ENCODE data around the gene ZRANB3.
"Not testable (repeated sequence)": the region's sequence is repeated elsewhere in the genome, so short reads cannot be mapped to it uniquely, and the experiment has no call there.

ZRANB3 gene

DNA sequence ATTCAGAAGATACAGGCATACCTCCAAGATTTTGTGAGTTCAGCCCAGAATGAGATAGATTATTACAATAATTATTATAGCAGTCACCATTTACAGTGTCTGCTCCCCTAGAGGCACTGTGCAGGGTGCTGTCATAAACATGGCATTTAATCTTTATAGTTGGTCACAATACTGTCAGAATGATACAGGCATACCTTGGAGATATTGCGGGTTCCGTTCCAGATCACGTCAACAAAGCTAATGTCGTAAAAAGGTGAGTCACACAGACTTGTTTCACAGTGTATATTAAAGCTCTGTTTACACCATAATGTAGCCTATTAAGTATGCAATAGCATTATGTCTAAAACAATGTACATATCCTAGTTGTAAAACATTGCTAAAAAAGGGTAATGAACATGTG lies 45.6 kb downstream of the ZRANB3 start:
- no peak for DNase-seq

DNA sequence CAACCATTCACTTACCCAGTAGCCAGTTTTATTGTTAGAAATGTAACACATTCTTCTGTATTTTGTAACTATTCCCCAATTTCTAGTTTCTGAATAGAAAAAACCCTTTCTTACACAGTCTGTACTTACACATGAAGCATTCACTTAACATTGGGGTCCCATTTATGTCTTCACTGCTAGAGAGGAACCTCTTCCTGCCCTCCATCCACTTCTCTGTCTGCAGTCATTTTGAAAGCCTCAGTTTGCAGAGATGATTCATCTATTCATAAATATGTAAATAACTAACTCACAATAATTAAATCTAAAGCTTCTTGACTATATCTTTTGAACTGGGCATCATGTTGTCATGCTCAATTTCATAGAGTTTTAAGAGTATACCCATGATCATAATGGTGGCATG lies 55.9 kb downstream of the ZRANB3 start:
- DNase-seq: no peak

DNA sequence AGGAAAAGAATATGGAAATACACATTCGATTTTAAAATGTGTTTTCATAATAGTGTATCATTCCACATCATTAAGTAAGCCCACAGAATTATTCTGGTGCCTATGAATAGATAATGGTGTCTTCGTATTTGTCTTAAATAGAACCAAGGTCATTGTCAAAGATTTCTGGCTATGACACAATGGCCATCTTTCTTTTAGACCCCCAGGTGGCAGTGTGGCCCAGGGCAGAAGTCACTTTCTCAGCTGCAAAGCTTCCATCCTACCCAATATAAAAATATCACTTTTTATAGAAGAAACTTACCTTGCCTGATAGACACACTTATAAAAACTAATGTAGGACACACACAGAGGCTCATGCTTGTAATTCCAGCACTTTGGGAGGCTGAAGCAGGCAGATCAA lies 57.5 kb downstream of the ZRANB3 start:
- DNase-seq: no peak

DNA sequence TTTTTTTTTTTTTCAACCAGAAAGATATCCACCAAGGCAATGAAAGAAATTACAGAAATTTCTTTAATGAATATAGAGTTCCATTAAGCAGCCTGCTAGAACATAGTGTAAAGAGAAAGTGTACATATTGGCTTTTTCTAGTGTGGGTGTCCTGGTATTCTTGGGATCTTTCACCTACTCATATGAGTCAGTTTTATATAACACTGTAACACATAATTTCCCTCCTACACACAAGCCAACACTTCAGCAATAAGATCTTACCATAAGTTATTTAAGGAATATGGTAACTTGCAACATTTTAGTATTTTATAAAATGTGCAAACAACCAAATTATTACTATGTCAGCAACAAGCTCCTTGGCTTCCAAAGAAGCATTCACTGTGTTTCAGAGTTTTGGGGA lies 59.9 kb downstream of the ZRANB3 start:
- no peak for DNase-seq

DNA sequence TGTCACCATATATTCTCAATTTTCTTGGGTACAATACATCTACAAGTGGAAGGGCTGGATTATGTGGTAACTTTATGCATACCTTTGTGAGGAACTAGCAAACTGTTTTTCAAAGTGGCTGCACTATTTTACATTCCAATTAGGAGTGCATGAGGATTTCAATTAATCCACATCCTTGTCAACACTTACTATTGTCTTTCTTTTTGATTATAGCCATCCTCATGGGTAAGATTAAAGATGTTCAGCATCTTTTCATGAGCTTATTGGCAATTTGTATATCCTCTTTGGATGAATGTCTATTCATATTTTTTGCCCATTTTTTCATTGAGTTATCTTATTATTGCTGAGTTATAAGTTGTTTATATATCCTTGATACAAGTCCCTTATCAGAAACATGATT lies 73.7 kb downstream of the ZRANB3 start:
- no peak for DNase-seq

DNA sequence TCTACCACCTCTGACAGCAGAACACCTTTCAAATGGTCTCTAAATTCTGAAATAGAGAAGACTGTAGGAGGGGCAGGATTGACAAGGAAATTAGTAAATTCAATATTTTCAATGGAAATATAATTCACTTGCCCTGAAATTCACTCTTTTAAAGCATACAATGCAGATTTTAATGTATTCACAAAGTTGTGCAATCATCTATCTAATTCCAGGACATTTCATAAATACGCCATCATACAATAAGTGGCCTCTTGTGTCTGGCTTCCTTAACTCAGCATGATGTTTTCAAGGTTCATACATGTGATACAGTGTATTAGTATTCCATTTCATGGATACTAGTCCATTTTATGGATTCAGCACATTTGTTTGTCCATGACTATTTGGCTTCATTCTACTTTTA lies 74.2 kb downstream of the ZRANB3 start:
- no peak for DNase-seq

DNA sequence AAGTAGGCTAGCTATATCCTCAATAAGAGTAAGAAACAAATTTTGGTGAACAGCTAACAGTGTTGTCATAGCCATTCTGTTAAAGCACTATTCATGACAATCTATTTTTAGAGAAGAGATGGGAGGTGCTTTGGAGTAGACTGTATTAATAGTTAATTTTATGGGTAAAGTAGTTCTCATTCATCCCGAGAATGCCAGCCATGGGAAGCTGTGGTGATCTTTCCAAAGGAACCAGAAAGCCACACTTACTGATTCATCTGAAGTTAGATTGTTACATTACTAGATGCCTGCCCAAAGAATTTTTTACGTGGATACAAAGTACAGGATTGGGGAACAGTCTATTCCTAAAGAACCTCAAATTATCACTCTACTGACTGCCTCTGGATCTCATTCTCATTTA lies 74.6 kb downstream of the ZRANB3 start:
- no peak for DNase-seq

DNA sequence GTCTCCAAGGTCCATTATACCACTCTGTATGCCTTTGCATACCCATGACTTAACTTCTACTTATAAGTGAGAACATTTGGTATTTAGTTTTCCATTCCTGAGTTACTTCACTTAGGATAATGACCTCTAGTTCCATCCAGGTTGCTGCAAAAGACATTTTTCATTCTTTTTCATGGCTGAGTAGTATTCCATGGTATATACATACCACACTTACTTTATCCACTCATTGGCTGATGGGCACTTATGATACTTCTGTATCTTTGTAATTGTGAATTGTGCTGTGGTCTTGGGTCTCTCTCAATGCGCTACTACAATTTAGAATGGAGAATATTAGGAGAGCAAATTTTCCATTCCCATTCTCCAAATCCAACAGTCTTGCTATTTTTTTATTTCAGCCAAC lies 76.4 kb downstream of the ZRANB3 start:
- no peak for DNase-seq

DNA sequence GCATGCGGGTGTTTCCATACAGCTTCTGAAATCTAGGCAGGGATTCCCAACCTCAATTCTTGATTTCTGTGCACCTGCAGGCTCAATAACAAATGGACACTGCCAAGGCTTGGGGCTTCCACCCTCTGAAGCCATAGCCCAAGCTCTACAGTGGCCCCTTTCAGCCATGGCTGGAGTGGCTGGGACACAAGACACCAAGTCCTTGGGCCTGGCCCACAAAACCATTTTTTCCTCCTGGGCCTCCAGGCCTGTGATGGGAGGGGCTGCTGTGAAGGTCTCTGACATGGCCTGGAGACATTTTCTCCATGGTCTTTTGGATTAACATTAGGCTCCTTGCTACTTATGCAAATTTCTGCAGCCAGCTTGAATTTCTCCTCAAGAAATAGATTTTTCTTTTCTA lies 78.0 kb downstream of the ZRANB3 start:
- DNase-seq: not testable (repeated sequence)

DNA sequence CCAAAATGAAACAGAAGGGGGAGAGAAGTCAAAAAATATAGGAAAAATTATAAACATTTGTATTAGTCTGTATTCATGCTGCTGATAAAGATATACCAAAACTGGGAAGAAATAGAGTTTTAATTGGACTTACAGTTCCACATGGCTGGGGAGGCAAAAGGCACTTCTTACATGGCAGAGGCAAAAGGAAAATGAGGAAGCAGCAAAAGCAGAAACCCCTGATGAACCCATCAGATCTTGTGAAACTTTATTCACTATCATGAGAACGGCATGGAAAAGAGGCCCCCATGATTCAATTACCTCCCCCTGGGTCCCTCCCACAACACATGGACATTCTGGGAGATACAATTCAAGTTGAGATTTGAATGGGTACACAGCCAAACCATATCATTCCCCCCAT lies 79.1 kb downstream of the ZRANB3 start:
- DNase-seq: no peak

DNA sequence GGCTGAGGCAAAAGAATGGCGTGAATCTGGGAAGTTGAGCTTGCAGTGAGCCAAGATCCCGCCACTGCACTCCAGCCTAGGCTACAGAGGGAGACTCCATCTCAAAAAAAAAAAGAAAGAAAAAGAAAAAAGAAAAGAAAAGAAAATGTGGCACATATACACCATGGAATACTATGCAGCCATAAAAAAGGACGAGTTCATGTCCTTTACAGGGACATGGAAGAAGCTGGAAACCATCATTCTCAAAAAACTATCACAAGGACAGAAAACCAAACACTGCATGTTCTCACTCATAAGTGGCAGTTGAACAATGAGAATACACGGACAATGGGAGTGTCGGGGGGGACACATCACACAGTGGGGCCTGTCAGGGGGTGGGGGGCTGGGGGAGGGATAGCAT lies 88.0 kb downstream of the ZRANB3 start:
- not testable (repeated sequence) for DNase-seq

DNA sequence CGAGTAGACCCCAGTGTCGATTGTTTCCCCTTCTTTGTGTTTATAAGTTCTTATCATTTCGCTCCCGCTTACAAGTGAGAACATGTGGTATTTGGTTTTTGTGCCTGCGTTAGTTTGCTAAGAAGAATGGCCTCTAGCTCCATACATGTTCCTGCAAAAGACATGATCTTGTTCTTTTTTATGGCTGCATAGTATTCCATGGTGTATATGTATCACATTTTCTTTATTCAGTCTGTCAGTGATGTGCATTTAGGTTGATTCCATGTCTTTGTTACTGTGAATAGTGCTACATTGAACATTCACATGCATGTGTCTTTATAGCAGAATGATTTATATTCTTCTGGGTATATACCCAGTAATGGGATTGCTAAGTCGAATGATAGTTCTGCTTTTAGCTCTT lies 95.9 kb downstream of the ZRANB3 start:
- not testable (repeated sequence) for DNase-seq

DNA sequence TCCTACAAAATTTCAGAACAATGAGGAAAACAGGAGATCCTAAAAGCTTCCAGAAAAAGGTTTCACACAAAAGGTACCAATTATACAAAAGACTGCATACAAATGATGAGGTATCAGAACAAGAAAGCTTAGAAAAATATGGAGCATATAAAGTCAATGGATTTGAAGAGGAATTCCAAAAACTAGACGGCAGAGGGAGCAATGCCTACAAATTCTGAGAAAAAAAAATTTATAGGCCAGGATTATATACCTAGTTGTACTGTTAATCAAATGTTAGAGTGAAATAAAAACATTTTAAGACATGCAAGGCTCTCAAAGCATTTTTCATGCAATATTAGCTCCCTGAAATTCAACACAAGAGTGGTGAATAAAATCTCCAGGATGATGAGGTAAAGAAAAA lies 106.2 kb downstream of the ZRANB3 start:
- no peak for DNase-seq

DNA sequence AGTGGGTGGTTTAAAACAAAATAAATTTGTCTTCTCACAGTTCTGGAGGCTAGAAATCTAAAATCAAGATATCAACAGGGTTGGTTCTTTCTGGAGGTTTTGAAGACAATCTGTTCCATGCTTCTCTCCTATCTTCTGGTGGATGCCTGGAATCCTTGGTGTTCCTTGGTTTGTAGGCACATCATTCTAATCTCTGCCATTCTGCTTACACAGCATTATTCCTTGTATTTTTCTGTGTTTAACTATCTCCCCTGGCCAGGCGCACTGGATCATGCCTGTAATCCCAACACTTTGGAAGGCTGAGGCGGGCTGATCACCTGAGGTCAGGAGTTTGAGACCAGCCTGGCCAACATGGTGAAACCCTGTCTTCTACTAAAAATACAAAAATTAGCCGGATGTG lies 108.1 kb downstream of the ZRANB3 start:
- DNase-seq: no peak

DNA sequence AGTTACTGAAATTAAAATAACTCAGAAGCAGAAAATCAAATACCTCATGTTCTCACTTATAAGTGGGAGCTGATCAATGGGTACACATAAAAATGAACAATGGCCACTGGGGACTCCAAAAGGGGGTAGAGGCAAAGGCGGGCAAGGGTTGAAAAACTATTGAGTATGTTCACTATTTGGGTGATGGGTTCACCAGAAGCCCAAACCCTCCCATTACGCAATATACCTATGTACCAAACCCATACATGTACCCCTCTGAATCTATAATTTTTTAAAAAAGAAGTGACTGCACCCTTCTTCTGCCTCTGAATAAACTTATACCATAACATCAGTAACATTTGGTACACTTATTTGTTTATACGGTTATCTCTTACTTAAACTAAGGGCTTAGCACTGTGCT lies 119.4 kb downstream of the ZRANB3 start:
- DNase-seq: no peak

DNA sequence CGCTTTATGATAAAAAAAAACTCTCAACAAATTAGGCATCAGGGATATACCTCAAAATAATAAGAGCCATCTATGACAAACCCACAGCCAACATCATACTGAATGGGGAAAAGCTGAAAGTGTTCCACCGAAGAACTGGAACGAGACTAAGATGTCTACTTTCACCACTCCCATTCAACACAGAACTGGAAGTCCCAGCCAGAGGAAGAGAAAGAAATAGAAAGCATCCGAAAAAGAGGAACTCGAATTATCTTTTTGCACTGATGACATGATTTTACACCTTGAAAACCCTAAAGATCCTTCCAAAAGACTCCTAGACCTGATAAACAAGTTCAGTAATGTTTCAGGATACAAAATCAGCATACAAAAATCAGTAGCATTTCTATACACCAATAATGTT lies 121.6 kb downstream of the ZRANB3 start:
- DNase-seq: no peak

DNA sequence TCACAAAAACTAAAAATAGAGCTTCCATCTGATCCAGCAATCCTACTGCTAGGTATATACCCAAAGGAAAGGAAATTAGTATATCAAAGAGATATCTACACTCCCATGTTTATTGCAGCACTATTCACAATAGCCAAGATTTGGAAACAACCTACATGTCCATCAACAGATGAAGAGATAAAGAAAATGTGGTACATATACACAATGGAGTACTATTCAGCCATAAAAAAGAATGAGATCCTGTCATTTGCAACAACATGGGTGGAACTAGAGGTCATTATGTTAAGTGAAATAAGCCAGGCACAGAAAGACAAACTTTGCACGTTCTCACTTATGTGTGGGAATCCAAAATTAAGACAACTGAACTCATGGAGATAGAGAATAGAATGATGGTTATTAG lies 134.8 kb downstream of the ZRANB3 start:
- not testable (repeated sequence) for DNase-seq

DNA sequence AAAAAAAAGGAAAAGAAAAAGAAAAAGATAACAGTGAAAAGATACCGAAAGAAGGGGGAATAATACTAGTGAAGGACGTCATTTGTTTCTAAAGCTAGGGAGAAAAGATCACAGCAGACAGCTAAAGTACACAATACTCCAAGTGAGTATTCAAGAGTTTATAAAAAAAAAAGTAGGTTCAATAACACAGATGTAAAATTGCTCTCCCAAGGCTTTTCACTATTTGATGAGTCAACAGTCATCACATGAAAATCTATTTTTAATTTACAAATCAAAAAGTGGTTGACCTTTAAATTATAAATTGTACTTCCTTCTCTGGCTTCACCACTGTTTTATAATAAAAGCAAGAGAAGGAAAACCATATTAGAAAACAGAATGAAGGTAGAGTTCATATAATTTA lies 144.0 kb downstream of the ZRANB3 start:
- no peak for DNase-seq

DNA sequence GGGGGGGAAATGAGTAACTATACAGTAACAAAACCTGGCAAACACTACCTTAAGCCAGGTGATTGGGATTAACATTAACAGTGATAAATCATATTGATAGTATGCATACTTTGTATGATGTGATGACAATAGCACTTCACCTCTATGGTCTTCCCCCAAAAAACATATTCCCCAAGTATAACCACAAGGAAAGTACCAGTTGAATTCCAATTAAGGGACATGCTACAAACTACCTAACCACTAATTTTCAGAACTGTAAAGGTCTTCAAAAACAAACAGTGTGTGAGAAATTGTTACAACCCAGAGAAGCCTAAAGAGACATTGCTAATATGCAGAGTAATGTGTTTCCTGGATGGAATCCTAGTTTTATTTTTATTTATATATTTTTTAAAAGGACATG lies 152.4 kb downstream of the ZRANB3 start:
- DNase-seq: no peak

DNA sequence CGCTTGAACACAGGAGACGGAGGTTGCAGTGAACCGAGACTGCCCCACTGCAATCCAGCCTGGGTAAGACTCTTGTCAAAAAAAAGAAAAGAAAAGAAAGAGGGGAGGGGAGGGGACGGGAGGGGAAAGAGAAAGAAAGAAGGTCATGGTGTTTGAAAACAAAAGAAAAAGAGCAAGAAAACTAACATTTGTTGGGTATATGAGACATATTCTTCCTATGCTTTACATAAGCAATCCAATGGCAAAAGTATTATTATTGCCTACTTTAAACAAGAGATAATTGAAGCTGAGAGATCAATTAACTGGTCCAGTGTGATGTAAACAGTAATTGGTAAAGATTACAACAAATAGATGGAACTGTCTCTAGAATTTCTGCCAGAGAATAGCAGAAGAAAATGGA lies 157.3 kb downstream of the ZRANB3 start:
- DNase-seq: no peak

DNA sequence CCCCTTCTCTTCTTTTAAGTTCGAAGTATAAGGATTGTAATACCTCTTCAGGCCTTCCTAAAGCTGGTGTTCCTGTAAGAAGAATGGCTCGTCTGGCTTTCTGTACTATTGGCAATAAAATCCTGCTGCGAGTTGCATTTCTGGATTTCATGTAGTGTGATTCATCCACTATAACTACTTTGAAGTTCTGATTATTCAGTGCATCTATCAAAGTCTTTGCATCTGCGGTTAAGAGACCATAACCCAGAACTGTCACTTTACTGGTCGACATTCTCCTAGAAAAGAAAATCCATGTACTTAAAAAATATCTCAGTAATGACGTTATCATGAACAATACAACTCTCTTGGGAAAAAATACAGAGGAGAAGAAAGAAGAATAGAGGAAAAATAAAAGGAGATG lies 181.1 kb downstream of the ZRANB3 start:
- no peak for DNase-seq

DNA sequence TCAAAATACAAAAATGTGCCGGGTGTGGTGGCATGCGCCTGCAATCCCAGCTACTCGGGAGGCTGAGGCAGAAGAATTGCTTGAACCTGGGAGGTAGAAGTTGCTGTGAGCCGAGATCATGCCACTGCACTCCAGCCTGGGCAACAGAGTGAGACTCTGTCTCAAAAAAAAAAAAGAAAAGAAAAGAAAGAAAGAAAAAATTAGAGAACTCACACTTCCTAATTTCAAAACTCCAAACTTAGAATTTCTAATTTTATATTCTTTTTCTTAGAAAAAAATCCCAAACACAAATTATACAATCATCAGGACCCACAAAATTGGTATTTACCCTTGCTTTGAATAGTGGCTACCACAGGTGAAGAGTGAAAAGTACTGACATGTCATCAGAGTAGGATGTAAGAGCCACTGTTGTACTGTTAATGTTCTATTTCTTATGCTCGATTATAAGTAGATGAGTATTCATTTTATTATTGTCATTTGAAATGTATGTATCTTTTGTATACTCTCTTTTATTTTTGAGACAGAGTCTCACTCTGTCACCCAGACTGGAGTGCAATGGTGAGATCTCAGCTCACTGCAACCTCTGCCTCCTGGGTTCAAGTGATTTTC lies 182.8 kb downstream of the ZRANB3 start:
- not testable (repeated sequence) for DNase-seq

DNA sequence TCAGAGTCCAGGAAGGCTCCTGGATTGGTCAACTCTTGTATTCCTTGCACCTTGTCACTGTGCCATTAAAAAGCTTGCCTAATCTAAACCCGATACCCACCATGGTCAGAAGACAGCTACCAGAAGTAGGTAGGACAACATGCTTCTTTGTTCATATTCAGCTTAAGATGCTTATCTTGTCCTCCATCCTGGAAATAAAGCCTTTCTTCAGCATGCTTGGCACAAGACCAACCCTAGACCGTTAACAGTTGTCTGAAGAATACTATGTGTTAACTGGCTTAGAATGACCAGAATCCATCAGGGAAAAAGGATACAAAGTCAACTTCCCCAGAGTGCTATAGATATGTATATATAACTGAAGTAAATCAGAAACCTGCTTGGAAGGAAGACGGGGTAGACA lies 193.9 kb downstream of the ZRANB3 start:
- no peak for DNase-seq

DNA sequence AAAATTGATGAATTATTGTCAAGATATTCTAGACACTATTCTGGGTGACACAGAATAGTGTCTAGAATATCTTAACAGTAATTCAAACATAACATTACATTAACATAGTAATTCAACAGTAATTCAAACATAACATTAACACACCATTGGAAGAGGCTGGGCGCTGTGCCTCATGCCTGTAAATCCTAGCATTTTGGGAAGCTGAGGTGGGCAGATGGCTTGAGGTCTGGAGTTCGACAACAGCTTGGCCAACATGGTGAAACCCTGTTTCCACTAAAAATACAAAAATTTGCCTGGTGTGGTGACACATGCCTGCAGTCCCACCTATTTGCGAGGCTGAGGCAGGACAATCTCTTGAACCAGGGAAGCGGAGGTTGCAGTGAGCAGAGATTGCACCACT lies 195.8 kb downstream of the ZRANB3 start:
- no peak for DNase-seq

DNA sequence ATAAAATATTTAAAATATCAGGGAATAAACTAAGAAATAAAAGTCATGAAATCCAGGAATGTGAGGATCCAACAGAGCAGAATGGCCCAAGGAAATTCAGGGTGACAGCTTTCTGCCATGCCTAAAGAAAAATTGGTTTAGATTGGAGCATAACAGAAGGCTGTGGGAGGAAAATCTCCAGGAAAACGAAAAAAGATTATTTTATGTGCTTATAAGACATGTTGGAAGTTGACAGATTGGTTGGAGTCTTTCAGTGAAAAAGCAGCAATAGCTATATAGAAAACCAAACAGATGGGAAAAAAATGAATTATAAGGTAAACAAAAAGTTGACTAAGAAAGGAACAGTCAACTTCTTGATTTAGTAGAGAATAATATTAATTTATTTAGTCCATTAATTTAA lies 203.9 kb downstream of the ZRANB3 start:
- DNase-seq: no peak
